ENCODE measurements around the gene MFAP1.
"Not testable (repeated sequence)": the region's sequence is repeated elsewhere in the genome, so short reads cannot be mapped to it uniquely, and the experiment has no call there.

MFAP1 gene

GRCh38 chr15:43815064-43815463 is 9.4 kb downstream of the MFAP1 start:
- not testable (repeated sequence) for DNase-seq (ENCODE audit: low spot score)

GRCh38 chr15:43808960-43809678 is 15.4 kb downstream of the MFAP1 start:
- DNase-seq (ENCODE audit: low spot score): no peak

GRCh38 chr15:43808435-43808950 is 16.0 kb downstream of the MFAP1 start:
- no peak for DNase-seq (ENCODE audit: low spot score)

- not testable (repeated sequence) for DNase-seq (ENCODE audit: low spot score)
Observed at GRCh38 chr15:43802676-43803075, 21.8 kb downstream of the MFAP1 start.

GRCh38 chr15:43800286-43801141 is 24.0 kb downstream of the MFAP1 start, which contains the start of gene HYPK:
Gene HYPK, plus strand, starts transcription at chr15:43800599. Its CDS starts 24 bp downstream, at chr15:43800623.
- DNase-seq (ENCODE audit: low spot score): peak; percentile 90

GRCh38 chr15:43799945-43800285 is 24.6 kb downstream of the MFAP1 start, which contains the start of gene SERINC4:
Gene SERINC4, minus strand, starts transcription at chr15:43800220. Its CDS starts 234 bp downstream, at chr15:43799986.
- DNase-seq (ENCODE audit: low spot score): peak; percentile 55

GRCh38 chr15:43799209-43799944 is 25.1 kb downstream of the MFAP1 start:
- peak; percentile 49 for DNase-seq (ENCODE audit: low spot score)

GRCh38 chr15:43796566-43796965 is 27.9 kb downstream of the MFAP1 start:
- DNase-seq (ENCODE audit: low spot score): no peak

GRCh38 chr15:43795997-43796396 is 28.5 kb downstream of the MFAP1 start:
- DNase-seq (ENCODE audit: low spot score): no peak

GRCh38 chr15:43795197-43795596 is 29.3 kb downstream of the MFAP1 start:
- DNase-seq (ENCODE audit: low spot score): no peak

- DNase-seq (ENCODE audit: low spot score): no peak
Observed at GRCh38 chr15:43794269-43795037, 30.0 kb downstream of the MFAP1 start.

- DNase-seq (ENCODE audit: low spot score): no peak
Observed at GRCh38 chr15:43793647-43794046, 30.8 kb downstream of the MFAP1 start.

- DNase-seq (ENCODE audit: low spot score): no peak
Observed at GRCh38 chr15:43792761-43793476, 31.6 kb downstream of the MFAP1 start.

GRCh38 chr15:43791993-43792760 is 32.3 kb downstream of the MFAP1 start, which contains the start of gene SERF2:
Gene SERF2, plus strand, starts transcription at chr15:43792320. Its CDS starts 57 bp downstream, at chr15:43792377.
- peak; percentile 98 for DNase-seq (ENCODE audit: low spot score)

GRCh38 chr15:43789409-43789808 is 35.1 kb downstream of the MFAP1 start:
- DNase-seq (ENCODE audit: low spot score): no peak

- DNase-seq (ENCODE audit: low spot score): no peak
Observed at GRCh38 chr15:43779016-43779415, 45.5 kb downstream of the MFAP1 start.

- DNase-seq (ENCODE audit: low spot score): peak; percentile 83
Observed at GRCh38 chr15:43777267-43777914, 47.1 kb downstream of the MFAP1 start.

- peak; percentile 88 for DNase-seq (ENCODE audit: low spot score)
Observed at GRCh38 chr15:43776718-43777266, 47.7 kb downstream of the MFAP1 start, which contains the start of gene ELL3. Gene ELL3, minus strand, starts transcription at chr15:43776966. Its CDS starts 65 bp downstream, at chr15:43776901.
